Neuronal stem cell (in vitro differentiated cells): ENCODE measurements around the gene ADK.
A peak's percentile ranks its signal among the peaks of the same experiment; 100 is the strongest.
"Not testable (repeated sequence)": the region's sequence is repeated elsewhere in the genome, so short reads cannot be mapped to it uniquely, and the experiment has no call there.

Source experiments
- DNase-seq: peaks from one replicate; pipeline ENCODE4 v3.0.0-alpha.2; 2013; ENCODE audit warnings: low spot score
- H2AFZ ChIP-seq: one replicate; pipeline ENCODE4 v1.6.1; 2013; ENCODE audit warnings: mild to moderate bottlenecking, low read length, inconsistent platforms
- H2AK5ac ChIP-seq: 2 replicates; pipeline ENCODE4 v1.6.1; 2013; ENCODE audit warnings: low read depth, mild to moderate bottlenecking, inconsistent platforms, low read length, moderate library complexity, mixed read lengths
- H2BK120ac ChIP-seq: 2 replicates; pipeline ENCODE4 v1.6.1; 2013; ENCODE audit warnings: low read depth, mild to moderate bottlenecking, inconsistent platforms, low read length, moderate library complexity, mixed read lengths
- H2BK12ac ChIP-seq: one replicate; pipeline ENCODE4 v1.6.1; 2013; ENCODE audit warnings: low read length, inconsistent platforms
- H2BK15ac ChIP-seq: 2 replicates; pipeline ENCODE4 v1.6.1; 2013; ENCODE audit warnings: mild to moderate bottlenecking, low read length, inconsistent platforms, mixed read lengths
- H2BK5ac ChIP-seq: one replicate; pipeline ENCODE4 v1.6.1; 2013; ENCODE audit warnings: inconsistent platforms, mild to moderate bottlenecking, low read length, moderate library complexity
- H3K14ac ChIP-seq: one replicate; pipeline ENCODE4 v1.6.1; 2013; ENCODE audit warnings: low read length, inconsistent platforms
- H3K18ac ChIP-seq: 2 replicates; pipeline ENCODE4 v1.6.1; 2013; ENCODE audit warnings: low read length, inconsistent platforms
- H3K23ac ChIP-seq: 2 replicates; pipeline ENCODE4 v1.6.1; 2013; ENCODE audit warnings: low read depth, mild to moderate bottlenecking, mixed read lengths, low read length, inconsistent platforms; ENCODE audit not compliant: poor library complexity
- H3K27ac ChIP-seq: replicated peaks from 3 replicates; pipeline ENCODE4 v1.5.1; 2013; ENCODE audit warnings: low read length, inconsistent platforms
- H3K27me3 ChIP-seq, 3 experiments: 2 replicates each; pipeline ENCODE4 v1.6.1; 2013; ENCODE audit warnings: low read length in 3 of 3, mild to moderate bottlenecking in 2 of 3, inconsistent platforms in 1 of 3, low read depth in 1 of 3, mixed read lengths in 1 of 3, moderate library complexity in 1 of 3; ENCODE audit not compliant: control insufficient read depth in 3 of 3, insufficient read depth in 3 of 3
- H3K36me3 ChIP-seq, 2 donors: replicated peaks in 1 of 2; 2 replicates each; pipeline ENCODE4 v1.6.1; 2013; ENCODE audit warnings: low read length in 2 of 2; ENCODE audit not compliant: control insufficient read depth in 2 of 2, insufficient read depth in 2 of 2
- H3K4ac ChIP-seq: 2 replicates; pipeline ENCODE4 v1.6.1; 2013; ENCODE audit warnings: inconsistent platforms, mild to moderate bottlenecking, low read length, moderate library complexity
- H3K4me1 ChIP-seq, 2 donors: 1 replicate in 1 of 2; 2 replicates in 1 of 2; pipeline ENCODE4 v1.6.1; 2013; ENCODE audit warnings: low read length in 2 of 2, low read depth in 1 of 2; ENCODE audit not compliant: control insufficient read depth in 2 of 2, insufficient read depth in 1 of 2
- H3K4me2 ChIP-seq: one replicate; pipeline ENCODE4 v1.6.1; 2013; ENCODE audit warnings: mild to moderate bottlenecking, low read length, inconsistent platforms; ENCODE audit not compliant: insufficient read depth, poor library complexity, severe bottlenecking
- H3K4me3 ChIP-seq, 2 donors: 2 replicates each; pipeline ENCODE4 v1.5.1; 2013; ENCODE audit warnings: low read length in 2 of 2, mild to moderate bottlenecking in 2 of 2, inconsistent platforms in 1 of 2, moderate library complexity in 1 of 2
- H3K79me1 ChIP-seq: one replicate; pipeline ENCODE4 v1.6.1; 2013; ENCODE audit warnings: low read depth, mild to moderate bottlenecking, inconsistent platforms, low read length, moderate library complexity
- H3K9ac ChIP-seq: one replicate; pipeline ENCODE4 v1.6.1; 2013; ENCODE audit warnings: mild to moderate bottlenecking, low read depth, low read length, inconsistent platforms; ENCODE audit not compliant: poor library complexity
- H3K9me3 ChIP-seq, 2 donors: replicated peaks in 1 of 2; 2 replicates each; pipeline versions ENCODE3 to v1.6.1; 2013; ENCODE audit warnings: low read length in 2 of 2, mild to moderate bottlenecking in 2 of 2, inconsistent platforms in 1 of 2, low read depth in 1 of 2, mixed read lengths in 1 of 2, moderate library complexity in 1 of 2; ENCODE audit not compliant: control insufficient read depth in 2 of 2, insufficient read depth in 1 of 2
- H4K8ac ChIP-seq: one replicate; pipeline ENCODE4 v1.6.1; 2013; ENCODE audit warnings: low read depth, mild to moderate bottlenecking, inconsistent platforms, low read length, moderate library complexity
- H4K91ac ChIP-seq: one replicate; pipeline ENCODE4 v1.6.1; 2013; ENCODE audit warnings: low read length, low read depth, mild to moderate bottlenecking, inconsistent platforms; ENCODE audit not compliant: poor library complexity
- WGBS, 2 donors: extraction: QIAGEN DNeasy Blood & Tissue Kit; methylation state at CpG; one replicate each; pipeline ENCODE4 v1.1.7; 2013; ENCODE audit warnings: missing lambda C conversion rate in 2 of 2, mixed read lengths in 1 of 2; ENCODE audit not compliant: insufficient read length in 2 of 2, insufficient replicate concordance in 1 of 2; ENCODE audit errors: extremely low coverage in 2 of 2; 5-methylcytosine and 5-hydroxymethylcytosine counted together

ADK gene

DNA sequence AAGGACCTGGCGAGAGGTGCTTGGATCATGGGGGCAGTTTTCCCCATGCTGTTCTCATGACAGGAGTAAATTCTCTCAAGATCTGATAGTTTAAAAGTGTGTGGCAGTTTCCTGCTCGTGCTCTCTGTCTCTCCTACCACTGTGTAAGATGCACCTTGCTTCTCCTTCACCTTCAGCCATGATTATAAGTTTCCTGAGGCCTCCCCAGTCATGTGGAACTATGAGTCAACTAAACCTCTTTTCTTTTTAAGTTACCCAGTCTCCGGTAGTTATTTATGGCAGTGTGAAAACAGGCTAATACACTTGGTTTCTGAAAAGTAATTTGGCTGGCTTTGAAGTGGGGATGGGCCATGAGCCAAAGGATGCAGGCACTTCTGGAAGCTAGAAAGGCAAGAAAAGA lies 407.4 kb downstream of the ADK start:
- Histone ChIP-seq H3K9me3 (peaks cover 4 to 5% of the 10 kb centered on the region in 2 donors), H3K27ac (no peak overlapping the region), H3K4me1 (no peaks in the 10 kb centered on the region), H2AK5ac (no peak overlapping the region), H3K4me3 (no peak overlapping the region), H4K91ac (no peak overlapping the region), H3K27me3 (no peaks in the 10 kb centered on the region), H4K8ac (no peak overlapping the region), H3K36me3 (peaks cover 0 to 2% of the 10 kb centered on the region in 2 donors), H2BK5ac (no peak overlapping the region), H3K9ac (no peak overlapping the region), H2BK12ac (no peak overlapping the region), H2BK15ac (no peak overlapping the region), H3K79me1 (no peaks in the 10 kb centered on the region), H3K14ac (no peak overlapping the region), H2AFZ (no peak overlapping the region), H3K18ac (no peak overlapping the region), H3K23ac (no peak overlapping the region), H3K4ac (no peak overlapping the region), H3K4me2 (no peak overlapping the region), H2BK120ac (no peak overlapping the region)
- WGBS, 2 donors = no CpG with 5 or more reads among the region's 3 CpGs
- DNase-seq = no peak

DNA sequence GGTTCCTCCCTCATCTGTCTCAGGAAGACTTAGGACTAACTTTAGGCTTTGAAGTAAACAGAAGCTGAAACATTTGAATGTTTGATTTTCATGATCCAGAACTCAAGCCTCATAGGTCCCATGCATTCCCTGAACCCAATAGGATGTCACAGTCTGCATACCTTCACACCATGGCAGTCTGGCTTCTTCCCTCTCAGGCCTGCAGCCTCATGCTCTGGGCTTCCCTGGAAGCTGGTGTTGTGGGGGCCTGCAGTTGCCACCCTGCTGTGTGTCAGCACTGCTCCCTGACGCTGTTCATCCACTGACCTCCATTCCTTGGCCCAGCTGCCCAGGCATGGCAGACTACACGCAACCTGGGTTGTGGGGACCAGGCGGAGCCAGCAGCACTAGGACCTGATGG lies 407.9 kb downstream of the ADK start:
- Histone ChIP-seq H3K9ac (no peak overlapping the region), H3K4ac (no peak overlapping the region), H2AK5ac (no peak overlapping the region), H3K79me1 (no peaks in the 10 kb centered on the region), H3K9me3 (peaks cover 4 to 5% of the 10 kb centered on the region in 2 donors), H3K4me3 (no peak overlapping the region), H3K36me3 (peaks cover 0 to 2% of the 10 kb centered on the region in 2 donors), H3K4me1 (no peaks in the 10 kb centered on the region), H2BK5ac (no peak overlapping the region), H2AFZ (no peak overlapping the region), H3K18ac (peak overlapping the region; percentile 39), H3K14ac (no peak overlapping the region), H3K27me3 (no peaks in the 10 kb centered on the region), H3K27ac (no peak overlapping the region), H4K8ac (no peak overlapping the region), H3K4me2 (no peak overlapping the region), H4K91ac (no peak overlapping the region), H2BK12ac (no peak overlapping the region), H2BK15ac (no peak overlapping the region), H2BK120ac (no peak overlapping the region), H3K23ac (peak overlapping the region; percentile 6)
- no CpG with 5 or more reads among the region's 3 CpGs for WGBS, 2 donors
- no peak for DNase-seq

DNA sequence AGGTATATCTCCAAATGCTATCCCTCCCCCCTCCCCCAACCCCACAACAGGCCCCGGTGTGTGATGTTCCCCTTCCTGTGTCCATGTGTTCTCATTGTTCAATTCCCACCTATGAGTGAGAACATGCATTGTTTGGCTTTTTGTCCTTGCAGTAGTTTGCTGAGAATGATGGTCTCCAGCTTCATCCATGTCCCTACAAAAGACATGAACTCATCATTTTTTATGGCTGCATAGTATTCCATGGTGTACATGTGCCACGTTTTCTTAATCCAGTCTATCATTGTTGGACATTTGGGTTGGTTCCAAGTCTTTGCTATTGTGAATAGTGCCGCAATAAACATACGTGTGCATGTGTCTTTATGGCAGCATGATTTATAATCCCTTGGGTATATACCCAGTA lies 417.9 kb downstream of the ADK start:
- WGBS, 2 donors = no CpG with 5 or more reads among the region's 4 CpGs
- not testable (repeated sequence) for H3K18ac ChIP-seq, H3K79me1 ChIP-seq, H3K14ac ChIP-seq, H2BK5ac ChIP-seq, H3K4me2 ChIP-seq, H2BK15ac ChIP-seq, DNase-seq, H3K23ac ChIP-seq, H2BK120ac ChIP-seq, H3K4me1 ChIP-seq, H3K36me3 ChIP-seq, H3K27me3 ChIP-seq, H4K91ac ChIP-seq, H3K9me3 ChIP-seq, H2BK12ac ChIP-seq, H2AFZ ChIP-seq, H2AK5ac ChIP-seq, H3K27ac ChIP-seq, H3K9ac ChIP-seq, H3K4me3 ChIP-seq, H4K8ac ChIP-seq, H3K4ac ChIP-seq

DNA sequence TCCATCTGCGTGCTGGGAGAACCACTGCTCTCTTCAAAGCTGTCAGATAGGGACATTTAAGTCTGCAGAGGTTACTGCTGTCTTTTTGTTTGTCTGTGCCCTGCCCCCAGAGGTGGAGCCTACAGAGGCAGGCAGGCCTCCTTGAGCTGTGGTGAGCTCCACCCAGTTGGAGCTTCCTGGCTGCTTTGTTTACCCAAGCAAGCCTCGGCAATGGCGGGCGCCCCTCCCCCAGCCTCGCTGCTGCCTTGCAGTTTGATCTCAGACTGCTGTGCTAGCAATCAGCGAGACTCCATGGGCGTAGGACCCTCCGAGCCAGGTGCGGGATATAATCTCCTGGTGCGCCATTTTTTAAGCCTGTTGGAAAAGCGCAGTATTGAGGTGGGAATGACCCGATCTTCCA lies 422.5 kb downstream of the ADK start:
- not testable (repeated sequence) for H2BK5ac ChIP-seq

More for the DNA sequence above, 422.5 kb downstream of the ADK start:
- not testable (repeated sequence) for H3K36me3 ChIP-seq, H3K4me3 ChIP-seq, H3K18ac ChIP-seq, H3K79me1 ChIP-seq, H3K4me2 ChIP-seq, H4K8ac ChIP-seq, H3K4me1 ChIP-seq, H2BK12ac ChIP-seq, H2AFZ ChIP-seq, H3K4ac ChIP-seq, H4K91ac ChIP-seq, H2BK15ac ChIP-seq, H2BK120ac ChIP-seq, H2AK5ac ChIP-seq, DNase-seq, H3K9ac ChIP-seq, H3K27ac ChIP-seq, H3K27me3 ChIP-seq, H3K14ac ChIP-seq, H3K23ac ChIP-seq
- peaks cover 0 to 12% of the 10 kb centered on the region in 2 donors for H3K9me3 ChIP-seq
- no CpG with 5 or more reads among the region's 12 CpGs for WGBS, 2 donors
